IMR-90 (cell line): ENCODE results near the gene EML5. TPM values are rescaled to one million over a fixed set of nuclear protein-coding genes. Genes with fewer than 3 reads are reported as not detected.

ENCODE experiments used
- ATAC-seq: fragments of 200-7000 bp; cut with Tn5 transposase; 2 replicates; pipeline ENCODE4 v1.9.1; 2020; ENCODE audit warnings: low read depth, mild to moderate bottlenecking, moderate library complexity
- BruUV-seq: library from RNA; stranded (reverse); fragments of 400-500 nt; replicated peaks from 2 replicates; lab custom pipeline; 2021; lab: Mats Ljungman, UMichigan
- CTCF ChIA-PET: fragments of 300-600 bp; formaldehyde crosslinking; extraction: SDS; loops from one replicate; lab custom pipeline; 2021; ENCODE audit warnings: antibody characterized with exemption; lab: Yijun Ruan, JAX
- POLR2A ChIA-PET: fragments of 300-600 bp; sonication (Branson Sonifier 250); formaldehyde crosslinking; loops from one replicate; lab custom pipeline; 2022; ENCODE audit warnings: antibody characterized with exemption; ENCODE audit not compliant: unreplicated experiment; lab: Charles Lee
- DNase-seq: peaks from one replicate; pipeline ENCODE4 v3.0.0; 2013
- H2AFZ ChIP-seq: replicated peaks from 2 replicates; pipeline ENCODE3; 2013; ENCODE audit warnings: low read length, mild to moderate bottlenecking; ENCODE audit not compliant: poor library complexity
- H2AK5ac ChIP-seq: 2 replicates; pipeline ENCODE4 v1.6.1; 2013; ENCODE audit warnings: low read depth, low read length, inconsistent platforms
- H2AK9ac ChIP-seq: replicated peaks from 2 replicates; pipeline ENCODE3; 2013; ENCODE audit warnings: mild to moderate bottlenecking, low read depth, low read length, moderate library complexity; ENCODE audit not compliant: poor library complexity
- H2BK120ac ChIP-seq: 2 replicates; pipeline ENCODE4 v1.6.1; 2013; ENCODE audit warnings: low read depth, low read length, inconsistent platforms
- H2BK15ac ChIP-seq: 3 replicates; pipeline ENCODE4 v1.6.1; 2013; ENCODE audit warnings: low read depth, low read length, inconsistent platforms
- H2BK20ac ChIP-seq: 2 replicates; pipeline ENCODE4 v1.6.1; 2013; ENCODE audit warnings: low read depth, mild to moderate bottlenecking, inconsistent platforms, low read length, moderate library complexity
- H2BK5ac ChIP-seq: 2 replicates; pipeline ENCODE4 v1.6.1; 2013; ENCODE audit warnings: mild to moderate bottlenecking, low read depth, low read length, inconsistent platforms; ENCODE audit not compliant: poor library complexity, severe bottlenecking
- H3K14ac ChIP-seq: replicated peaks from 2 replicates; pipeline ENCODE4 v1.6.1; 2013; ENCODE audit warnings: low read depth, low read length, inconsistent platforms
- H3K18ac ChIP-seq: 2 replicates; pipeline ENCODE4 v1.6.1; 2013; ENCODE audit warnings: low read depth, low read length, control low read depth
- H3K23ac ChIP-seq: 2 replicates; pipeline ENCODE4 v1.6.1; 2013; ENCODE audit warnings: low read depth, low read length, inconsistent platforms
- H3K27ac ChIP-seq: 2 replicates; pipeline ENCODE4 v1.5.1; 2013; ENCODE audit warnings: mild to moderate bottlenecking, control low read depth, low read length; ENCODE audit not compliant: insufficient read depth
- H3K27me3 ChIP-seq: 2 replicates; pipeline ENCODE4 v1.6.1; 2013; ENCODE audit warnings: low read length; ENCODE audit not compliant: control insufficient read depth, insufficient read depth
- H3K36me3 ChIP-seq: 2 replicates; pipeline ENCODE4 v1.6.1; 2013; ENCODE audit warnings: low read length, mixed read lengths; ENCODE audit not compliant: control insufficient read depth, insufficient read depth
- H3K4ac ChIP-seq: 2 replicates; pipeline ENCODE4 v1.6.1; 2013; ENCODE audit warnings: low read depth, low read length, inconsistent platforms
- H3K4me1 ChIP-seq: 2 replicates; pipeline ENCODE4 v1.6.1; 2013; ENCODE audit warnings: low read length, mixed read lengths; ENCODE audit not compliant: control insufficient read depth, insufficient read depth
- H3K4me2 ChIP-seq: 2 replicates; pipeline ENCODE4 v1.6.1; 2013; ENCODE audit warnings: low read depth, mild to moderate bottlenecking, control low read depth, low read length, moderate library complexity
- H3K4me3 ChIP-seq: 2 replicates; pipeline ENCODE4 v1.5.1; 2013; ENCODE audit warnings: low read depth, mild to moderate bottlenecking, control low read depth, low read length, moderate library complexity; ENCODE audit not compliant: insufficient read depth
- H3K56ac ChIP-seq: 2 replicates; pipeline ENCODE4 v1.6.1; 2013; ENCODE audit warnings: low read length, inconsistent platforms; ENCODE audit not compliant: insufficient read depth; ENCODE audit errors: extremely low read depth
- H3K79me1 ChIP-seq, 2 experiments: 2 replicates each; pipeline ENCODE4 v1.6.1; 2013; ENCODE audit warnings: low read length in 2 of 2, inconsistent platforms in 1 of 2, low read depth in 1 of 2
- H3K9ac ChIP-seq: 2 replicates; pipeline ENCODE4 v1.6.1; 2013; ENCODE audit warnings: low read depth, low read length, control low read depth
- H3K9me1 ChIP-seq: 2 replicates; pipeline ENCODE4 v1.6.1; 2013; ENCODE audit warnings: low read length, inconsistent platforms; ENCODE audit not compliant: insufficient read depth
- H3K9me3 ChIP-seq: 2 replicates; pipeline ENCODE4 v1.6.1; 2013; ENCODE audit warnings: low read length; ENCODE audit not compliant: control insufficient read depth, insufficient read depth
- H4K20me1 ChIP-seq: 2 replicates; pipeline ENCODE4 v1.6.1; 2013; ENCODE audit warnings: low read length, inconsistent platforms; ENCODE audit not compliant: insufficient read depth
- H4K5ac ChIP-seq: 2 replicates; pipeline ENCODE4 v1.6.1; 2013; ENCODE audit warnings: mild to moderate bottlenecking, low read depth, low read length, control low read depth
- H4K8ac ChIP-seq, 2 experiments: 2 replicates each; pipeline ENCODE4 v1.6.1; 2013; ENCODE audit warnings: low read depth in 2 of 2, low read length in 2 of 2, control low read depth in 1 of 2, inconsistent platforms in 1 of 2
- H4K91ac ChIP-seq: 2 replicates; pipeline ENCODE4 v1.6.1; 2013; ENCODE audit warnings: low read depth, low read length, inconsistent platforms; ENCODE audit not compliant: insufficient read depth
- CEBPB ChIP-seq: IDR thresholded peaks from 2 replicates; pipeline ENCODE4 v1.6.1; 2012; ENCODE audit warnings: low read depth, low read length, improper control_type of control experiment
- MAZ ChIP-seq: IDR thresholded peaks from 2 replicates; pipeline ENCODE4 v1.6.1; 2012; ENCODE audit warnings: low read depth, mild to moderate bottlenecking, low read length, improper control_type of control experiment, moderate library complexity, borderline replicate concordance
- WGBS, 2 experiments: methylation state at CpG; one replicate each; pipeline versions ENCODE4 v1.1.5 to v1.1.7; 2013; ENCODE audit warnings: missing lambda C conversion rate in 2 of 2; ENCODE audit not compliant: insufficient read length in 1 of 2; ENCODE audit errors: extremely low coverage in 2 of 2; 5-methylcytosine and 5-hydroxymethylcytosine counted together
- dilution Hi-C: fragments of 300-500 bp; cut with HindIII; formaldehyde crosslinking; loops from one replicate; pipeline ENCODE4 v1.14.3; 2018; ENCODE audit warnings: low sequenced_read_pairs; ENCODE audit not compliant: unreplicated experiment
- in situ Hi-C: fragments of 300-500 bp; cut with MboI; formaldehyde crosslinking; loops from 3 replicates; pipeline ENCODE4 v1.14.3; 2019; ENCODE audit warnings: low sequenced_read_pairs, inconsistent platforms, mixed read lengths
- intact Hi-C: fragments of 100-400 bp; cut with micrococcal nuclease; formaldehyde crosslinking; loops from 2 replicates; pipeline ENCODE4 v1.10.0; 2022
- polyA plus RNA-seq, 3 experiments: library from polyadenylated mRNA; depleted of rRNA; stranded (reverse); fragments of >200 nt; gene quantifications; 2 replicates each; pipeline ENCODE4 v1.2.3, GENCODE V29; 2012; ENCODE audit warnings: low replicate concordance in 1 of 3
- total RNA-seq: library from RNA; depleted of rRNA; stranded (reverse); fragments of >200 nt; gene quantifications from 2 replicates; pipeline ENCODE4 v1.2.3, GENCODE V29; 2012

Gene EML5
- total and polyA plus RNA-seq, 2 of the 4 experiments (the other 2 are of a cell fraction), result 8.1 to 22.2 TPM

GRCh38 chr14:88804035-88804434 lies 11.3 kb upstream of the EML5 start:
- H2AFZ ChIP-seq, result peak overlapping the region; percentile 12
- no peak overlapping the region for H4K91ac ChIP-seq
- H3K4me1 ChIP-seq, result no peaks in the 10 kb centered on the region
- no peak overlapping the region for H3K18ac ChIP-seq
- H2AK5ac ChIP-seq, result no peak overlapping the region
- H3K36me3 ChIP-seq, result no peaks in the 10 kb centered on the region
- ATAC-seq (no peak), DNase-seq (no peak)
- CTCF ChIA-PET, result no interaction called here
- dilution Hi-C loops (no loop called here), intact Hi-C loops (no loop called here), in situ Hi-C loops (no loop called here)
- no peak overlapping the region for H2AK9ac ChIP-seq
- no peak overlapping the region for H2BK15ac ChIP-seq
- POLR2A ChIA-PET, result no interaction called here
- TF ChIP-seq MAZ, result no peak
- peak; percentile 52 for TF ChIP-seq CEBPB
- no peaks in the 10 kb centered on the region for H3K79me1 ChIP-seq
- H3K27me3 ChIP-seq, result no peaks in the 10 kb centered on the region
- H3K4me3 ChIP-seq, result no peak overlapping the region
- WGBS, 2 experiments, result no CpG with 5 or more reads among the region's 2 CpGs
- H4K5ac ChIP-seq, result no peak overlapping the region
- no peak overlapping the region for H2BK5ac ChIP-seq
- H2BK120ac ChIP-seq, result no peak overlapping the region
- H3K9me1 ChIP-seq, result no peaks in the 10 kb centered on the region
- H3K27ac ChIP-seq, result no peak overlapping the region
- no peak overlapping the region for H3K56ac ChIP-seq
- no peak overlapping the region; a peak in 1 of 4 replicates for H4K8ac ChIP-seq
- no peak overlapping the region for H3K4me2 ChIP-seq
- no peak overlapping the region for H3K4ac ChIP-seq
- H3K9ac ChIP-seq, result no peak overlapping the region
- H3K14ac ChIP-seq, result no peak overlapping the region
- no peaks in the 10 kb centered on the region for H4K20me1 ChIP-seq
- no peak overlapping the region for H2BK20ac ChIP-seq
- BruUV-seq, result no TSS peak
- peaks cover 2% of the 10 kb centered on the region; the same call in 1 of the 2 replicates for H3K9me3 ChIP-seq
- no peak overlapping the region for H3K23ac ChIP-seq
